Left colon (tissue), 2 donors: Measurements from ENCODE around the gene GPR173. TPM values are rescaled to one million over a fixed set of nuclear protein-coding genes. Genes with fewer than 3 reads are reported as not detected.

Experiments
- ATAC-seq: fragments of 200-7000 bp; cut with Tn5 transposase; one replicate; pipeline ENCODE4 v1.9.1; 2020; ENCODE audit warnings: mild to moderate bottlenecking, moderate library complexity
- DNase-seq, 2 donors: peaks; one replicate each; pipeline ENCODE4 v3.0.0-alpha.2; 2020
- intact Hi-C, 2 donors: fragments of 100-400 bp; cut with DNase I in 1 of 2; cut with micrococcal nuclease in 1 of 2; formaldehyde crosslinking; loops; one replicate each; pipeline versions ENCODE4 v1.11.2 to v1.14.0; 2022; cut with DNase I, micrococcal nuclease
- total RNA-seq, 2 donors: library from RNA; stranded (reverse); fragmentation: NEBNext Ultra II Directional; extraction: Animal tissue kit (Norgen Biotek cat#: 25700); gene quantifications; one replicate each; pipeline ENCODE4 v1.2.1, GENCODE V29; 2021
- donor health status: DM: no; HTN: no; CAD: no.
- donor health status: DM: yes; HTN: yes; CAD: no.

Gene GPR173
- total RNA-seq, 2 donors from 2014 or later = 0.55 to 0.67 TPM

- DNase-seq = no peak
- intact Hi-C loops = no loop called here
- ATAC-seq = no peak
Measured at GRCh38 chrX:53055244-53055849, 6.8 kb downstream of the GPR173 start.

GRCh38 chrX:53056292-53056691, 7.7 kb downstream of the GPR173 start:
- no peak for DNase-seq
- intact Hi-C loops = no loop called here
- no peak for ATAC-seq

- DNase-seq (no peak), ATAC-seq (no peak)
- intact Hi-C loops = no loop called here
Measured at GRCh38 chrX:53065104-53065503, 16.5 kb downstream of the GPR173 start.

- ATAC-seq = no peak
- DNase-seq = no peak
- intact Hi-C loops = no loop called here
Measured at GRCh38 chrX:53071064-53071463, 22.5 kb downstream of the GPR173 start.

GRCh38 chrX:53071604-53072417, 23.2 kb downstream of the GPR173 start:
- peak; percentile 75 to 76 for DNase-seq
- intact Hi-C loops = no loop called here
- ATAC-seq = peak; percentile 82

GRCh38 chrX:53072418-53073114, 24.0 kb downstream of the GPR173 start:
- no peak for DNase-seq
- ATAC-seq = peak; percentile 20
- intact Hi-C loops = no loop called here

GRCh38 chrX:53073115-53073586, 24.6 kb downstream of the GPR173 start:
- DNase-seq = no peak
- intact Hi-C loops = no loop called here
- peak; percentile 20 for ATAC-seq

GRCh38 chrX:53075011-53075410, 26.4 kb downstream of the GPR173 start:
- DNase-seq = no peak
- ATAC-seq = no peak
- intact Hi-C loops = no loop called here

- intact Hi-C loops = no loop called here
- no peak for ATAC-seq
- DNase-seq = no peak
Measured at GRCh38 chrX:53076671-53077070, 28.1 kb downstream of the GPR173 start.

- DNase-seq (no peak), ATAC-seq (no peak)
- intact Hi-C loops = no loop called here
Measured at GRCh38 chrX:53077207-53078197, 28.9 kb downstream of the GPR173 start.

- ATAC-seq (no peak), DNase-seq (no peak)
- intact Hi-C loops = no loop called here
Measured at GRCh38 chrX:53078943-53079342, 30.4 kb downstream of the GPR173 start.

GRCh38 chrX:53080628-53081580, 32.3 kb downstream of the GPR173 start:
- DNase-seq (no peak), ATAC-seq (no peak)
- intact Hi-C loops = no loop called here

- intact Hi-C loops = no loop called here
- ATAC-seq (peak; percentile 95), DNase-seq (peak; percentile 91 to 93)
Measured at GRCh38 chrX:53081925-53082772, 33.6 kb downstream of the GPR173 start, which contains the start of gene TSPYL2. Gene TSPYL2 (plus strand): TSS chrX:53082367. CDS start chrX:53082499, 132 bp downstream.

GRCh38 chrX:53082773-53083616, 34.4 kb downstream of the GPR173 start:
- DNase-seq = no peak
- ATAC-seq = no peak
- intact Hi-C loops = no loop called here

GRCh38 chrX:53084043-53084570, 35.5 kb downstream of the GPR173 start:
- no peak for DNase-seq
- intact Hi-C loops = no loop called here
- ATAC-seq = no peak
